SK-N-SH treated with all-trans-retinoic acid at 6 μM for 48 hours (cell line): ENCODE data around the gene BRD1.

Experiments
- ARNTL ChIP-seq: fragments of 450-650 bp; formaldehyde crosslinking; IDR thresholded peaks from 2 replicates; pipeline ENCODE4 v1.5.0; 2020; ENCODE audit warnings: low read depth, mild to moderate bottlenecking, moderate library complexity, borderline replicate concordance
- BACH2 ChIP-seq: fragments of 250-450 bp; sonication (Bioruptor Pico); IDR thresholded peaks from 2 replicates; pipeline ENCODE4 v1.9.0; 2021; ENCODE audit warnings: mild to moderate bottlenecking, borderline replicate concordance
- CSDC2 ChIP-seq: fragments of 250-450 bp; sonication (Bioruptor Pico); IDR thresholded peaks from 2 replicates; pipeline ENCODE4 v1.5.0; 2020; ENCODE audit warnings: mild to moderate bottlenecking, moderate library complexity
- GLIS3 ChIP-seq: fragments of 250-450 bp; sonication (Bioruptor Pico); IDR thresholded peaks from 2 replicates; pipeline ENCODE4 v1.5.0; 2020; ENCODE audit warnings: mild to moderate bottlenecking, moderate library complexity
- OSR1 ChIP-seq: fragments of 250-450 bp; sonication (Bioruptor Pico); IDR thresholded peaks from 2 replicates; pipeline ENCODE4 v1.8.0; 2022; ENCODE audit warnings: moderate library complexity, mild to moderate bottlenecking, inconsistent platforms
- PATZ1 ChIP-seq: fragments of 250-450 bp; sonication (Bioruptor Pico); IDR thresholded peaks from 2 replicates; pipeline ENCODE4 v1.8.0; 2020; ENCODE audit warnings: mild to moderate bottlenecking, moderate library complexity, borderline replicate concordance
- PPARA ChIP-seq: fragments of 250-450 bp; sonication (Bioruptor Pico); IDR thresholded peaks from 2 replicates; pipeline ENCODE4 v1.5.0; 2020; ENCODE audit warnings: mild to moderate bottlenecking, borderline replicate concordance
- TSHZ2 ChIP-seq: fragments of 250-450 bp; sonication (Bioruptor Pico); IDR thresholded peaks from 2 replicates; pipeline ENCODE4 v1.5.0; 2020; ENCODE audit warnings: mild to moderate bottlenecking, moderate library complexity
- ZC3H10 ChIP-seq: fragments of 250-450 bp; sonication (Bioruptor Pico); IDR thresholded peaks from 2 replicates; pipeline ENCODE4 v1.5.1; 2021; ENCODE audit warnings: mild to moderate bottlenecking, moderate library complexity
- ZFP30 ChIP-seq: fragments of 450-650 bp; formaldehyde crosslinking; IDR thresholded peaks from 2 replicates; pipeline ENCODE4 v1.5.0; 2022; ENCODE audit warnings: mild to moderate bottlenecking, moderate library complexity
- ZNF8 ChIP-seq: fragments of 450-650 bp; formaldehyde crosslinking; IDR thresholded peaks from 2 replicates; pipeline ENCODE4 v1.5.0; 2020; ENCODE audit warnings: mild to moderate bottlenecking, moderate library complexity

- TF ChIP-seq CSDC2 (CRISPR knock-in tag) (no peak), PATZ1 (CRISPR knock-in tag) (no peak), ZC3H10 (CRISPR knock-in tag) (no peak), OSR1 (no peak), ZFP30 (no peak), PPARA (CRISPR knock-in tag) (no peak), GLIS3 (no peak), BACH2 (CRISPR knock-in tag) (no peak), ARNTL (CRISPR knock-in tag) (no peak), ZNF8 (CRISPR knock-in tag) (no peak), TSHZ2 (CRISPR knock-in tag) (no peak)
These were observed 6.7 kb downstream of the BRD1 start for GRCh38 chr22:49820984-49821383.
